HG03039 (cell line): ENCODE measurements around the gene NOSIP.

Experiments
- ATAC-seq: cut with Tn5 transposase; IDR thresholded peaks from one replicate; pipeline ENCODE4 v1.9.1; 2021; ENCODE audit warnings: mild to moderate bottlenecking, moderate library complexity; ENCODE audit not compliant: unreplicated experiment

Gene NOSIP

DNA sequence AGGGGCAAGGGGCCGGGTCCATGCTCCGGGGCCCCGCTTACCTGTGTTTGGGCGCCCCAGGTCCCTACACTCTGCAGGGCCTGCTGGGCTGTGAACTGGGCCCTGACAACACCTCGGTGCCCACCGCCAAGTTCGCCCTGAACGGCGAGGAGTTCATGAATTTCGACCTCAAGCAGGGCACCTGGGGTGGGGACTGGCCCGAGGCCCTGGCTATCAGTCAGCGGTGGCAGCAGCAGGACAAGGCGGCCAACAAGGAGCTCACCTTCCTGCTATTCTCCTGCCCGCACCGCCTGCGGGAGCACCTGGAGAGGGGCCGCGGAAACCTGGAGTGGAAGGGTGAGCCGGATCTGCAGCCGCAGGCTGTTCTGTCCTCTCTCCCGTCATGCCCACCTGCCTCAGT lies 66.2 kb downstream of the NOSIP start:
- no peak for ATAC-seq

DNA sequence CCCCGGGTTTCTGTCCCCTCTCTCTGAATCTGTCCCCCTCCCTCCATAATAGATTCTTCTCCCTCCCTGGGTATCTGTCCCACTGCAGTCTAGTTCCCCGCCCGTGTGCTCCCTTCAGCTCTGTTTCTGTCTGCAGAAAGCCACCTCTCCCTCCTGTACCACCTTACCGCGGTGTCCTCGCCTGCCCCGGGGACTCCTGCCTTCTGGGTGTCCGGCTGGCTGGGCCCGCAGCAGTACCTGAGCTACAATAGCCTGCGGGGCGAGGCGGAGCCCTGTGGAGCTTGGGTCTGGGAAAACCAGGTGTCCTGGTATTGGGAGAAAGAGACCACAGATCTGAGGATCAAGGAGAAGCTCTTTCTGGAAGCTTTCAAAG lies 66.6 kb downstream of the NOSIP start:
- ATAC-seq, result no peak

DNA sequence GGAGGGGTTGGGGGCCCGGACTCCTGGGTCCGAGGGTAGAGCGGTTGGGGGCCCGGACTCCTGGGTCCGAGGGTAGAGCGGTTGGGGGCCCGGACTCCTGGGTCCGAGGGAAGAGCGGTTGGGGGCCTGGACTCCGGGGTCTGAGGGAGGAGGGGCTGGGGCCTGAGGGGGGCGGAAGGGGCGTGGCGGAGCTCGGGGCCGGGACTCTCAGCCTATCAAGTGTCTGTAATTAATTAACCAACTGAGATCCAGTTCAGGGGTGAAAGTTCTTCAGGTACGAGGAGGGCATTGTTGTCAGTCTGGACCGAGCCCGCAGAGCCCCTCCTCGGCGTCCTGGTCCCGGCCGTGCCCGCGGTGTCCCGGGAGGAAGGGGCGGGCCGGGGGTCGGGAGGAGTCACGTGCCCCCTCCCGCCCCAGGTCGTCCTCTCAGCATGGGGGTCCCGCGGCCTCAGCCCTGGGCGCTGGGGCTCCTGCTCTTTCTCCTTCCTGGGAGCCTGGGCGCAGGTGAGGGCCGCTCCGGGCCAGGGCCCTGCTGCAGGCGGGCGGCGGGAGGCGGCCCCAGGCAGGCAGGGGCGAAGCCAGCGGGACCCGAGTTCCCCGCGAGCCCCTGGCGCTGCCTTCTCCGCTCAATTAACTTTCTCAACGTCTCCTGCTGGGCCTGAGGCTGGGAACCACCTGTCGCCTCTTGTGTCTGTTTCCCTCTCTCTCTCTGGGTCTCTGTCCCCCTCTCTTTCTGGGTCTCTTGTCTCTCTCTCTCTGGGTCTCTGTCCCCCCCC lies 67.2 kb downstream of the NOSIP start:
- no peak for ATAC-seq

DNA sequence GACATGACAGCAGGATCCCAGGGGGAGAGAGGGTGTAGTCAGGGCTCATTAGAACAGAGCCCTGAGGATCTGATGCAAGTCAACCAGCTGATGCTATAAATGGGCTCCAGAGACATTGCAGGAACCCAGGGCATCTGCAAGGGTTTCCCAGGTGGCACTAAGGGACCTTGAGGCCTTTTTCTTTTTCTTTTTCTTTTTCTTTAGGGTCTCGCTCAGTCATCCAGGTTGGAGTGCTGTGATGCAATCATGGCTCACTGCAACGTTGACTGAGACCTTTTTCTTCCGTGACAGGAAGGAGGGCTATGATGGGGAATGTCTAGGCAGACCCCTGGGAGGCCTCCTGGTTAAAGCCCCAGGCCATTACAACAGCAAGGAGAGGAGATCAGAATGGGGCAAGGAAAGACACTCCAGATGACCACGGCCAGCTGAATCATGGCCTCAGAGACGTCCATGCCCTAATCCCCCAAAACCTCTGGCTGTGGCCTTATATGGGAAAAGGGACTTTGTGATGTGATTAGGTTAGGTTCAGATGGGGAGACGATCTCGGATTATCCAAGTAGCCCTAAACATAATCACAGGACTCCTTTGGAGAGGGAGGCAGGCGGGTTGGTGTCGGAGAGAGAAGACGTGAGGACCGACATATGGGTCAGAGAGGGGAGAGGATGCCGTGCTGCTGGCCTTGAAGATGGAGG lies 72.4 kb downstream of the NOSIP start:
- no peak for ATAC-seq

DNA sequence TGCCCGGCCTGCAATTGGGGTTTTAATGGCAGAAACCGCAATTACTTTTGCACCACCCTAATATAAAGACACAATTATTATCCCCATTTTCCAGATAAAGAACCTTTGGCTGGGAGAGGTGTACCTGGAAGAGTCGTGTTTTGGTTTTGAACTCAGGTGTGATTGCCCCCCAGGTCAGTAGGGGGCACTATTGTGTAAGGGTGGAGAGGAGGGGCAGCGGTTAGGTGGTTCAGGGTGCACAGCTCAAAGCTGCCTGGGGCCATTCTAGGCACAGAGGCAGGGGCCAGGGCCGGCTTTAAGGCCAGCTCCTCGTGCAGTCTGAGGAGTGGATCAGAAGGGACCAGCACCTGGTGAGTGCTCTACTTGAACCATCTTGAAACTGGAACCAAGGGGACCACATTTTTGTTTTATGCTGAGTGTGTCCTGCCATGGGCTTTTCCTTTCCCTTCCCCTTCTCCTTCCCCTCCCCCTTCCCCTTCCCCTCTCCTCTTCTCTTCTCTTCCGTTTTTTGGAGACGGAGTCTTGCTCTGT lies 73.7 kb downstream of the NOSIP start:
- no peak for ATAC-seq
